ENCODE measurements around the gene PMVK. TPM values are rescaled to one million over a fixed set of nuclear protein-coding genes. Genes with fewer than 3 reads are reported as not detected.

Gene PMVK
- total and polyA plus RNA-seq, 4 donors, result 18.4 to 48.8 (median 43.4) TPM

DNA sequence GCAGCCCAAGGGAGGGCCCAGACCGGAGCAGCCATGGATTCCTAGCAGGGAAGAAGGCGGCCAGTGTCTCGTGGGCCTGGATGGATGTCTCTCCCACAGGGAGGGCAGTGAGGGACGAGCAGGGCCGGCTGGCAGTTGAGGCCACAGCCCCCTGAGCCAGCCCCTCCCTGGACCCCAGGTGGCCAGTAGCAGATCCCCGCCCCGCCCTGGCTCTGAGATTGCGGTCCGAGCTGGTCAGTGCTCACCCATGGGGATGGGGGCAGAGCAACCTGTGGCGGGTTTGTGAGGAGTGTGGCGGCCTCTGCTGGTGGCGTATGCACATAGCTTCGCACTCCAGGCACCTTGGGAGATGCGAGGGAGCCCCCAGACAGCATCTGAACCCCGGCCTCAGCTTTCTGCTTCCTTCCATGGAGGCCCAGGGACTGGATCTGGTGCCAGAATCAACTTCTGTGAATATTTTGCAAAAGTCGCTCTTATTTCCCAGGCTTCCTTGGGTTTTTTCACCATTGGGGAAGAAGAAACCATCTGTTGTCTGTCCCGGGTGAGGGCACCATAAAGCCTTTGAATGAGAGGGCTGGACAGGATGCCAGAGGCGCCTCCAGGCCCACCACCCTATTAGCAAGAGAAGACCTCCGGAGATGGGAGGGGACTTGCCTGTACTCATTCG lies 58.0 kb downstream of the PMVK start:
- H3K9me3 ChIP-seq (ENCODE audit: control insufficient read depth in 4 of 4, insufficient read depth in 3 of 4, low read length in 3 of 4), result no peaks in the 10 kb centered on the region
- ATAC-seq (ENCODE audit: insufficient read depth, low FRiP score), result peak; percentile 90
- 30 to 33% methylated on average over 20 of the region's 20 CpGs for WGBS, 2 donors

DNA sequence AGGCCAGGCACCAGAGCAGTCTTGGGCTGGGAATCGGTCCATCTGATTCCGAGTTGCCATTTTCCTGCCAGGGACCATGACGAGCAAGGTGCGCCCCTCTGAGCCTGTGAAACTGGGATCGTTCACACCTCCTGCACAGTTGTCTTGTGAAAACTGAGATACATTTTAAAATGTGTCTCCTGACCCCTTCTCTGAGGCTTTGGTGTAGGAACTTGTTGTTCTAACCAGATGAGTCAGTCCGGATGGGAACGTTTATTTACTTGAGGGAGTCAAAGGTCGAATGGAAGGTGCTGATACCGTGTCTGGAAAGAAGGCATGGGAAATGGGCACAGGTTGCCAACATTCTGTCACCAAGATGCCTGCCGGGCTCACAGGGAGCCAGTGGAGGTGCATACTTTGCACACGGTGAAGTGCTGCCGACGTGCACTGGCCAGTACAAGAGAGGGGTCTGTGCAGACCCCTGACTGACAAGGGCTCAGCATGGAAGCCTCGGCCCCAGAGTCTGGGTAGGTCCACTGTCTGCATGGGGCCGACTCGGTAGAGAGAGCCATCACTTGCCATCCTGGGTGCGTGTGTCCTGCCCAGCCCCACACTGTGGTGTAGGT lies 59.0 kb downstream of the PMVK start:
- Histone ChIP-seq H3K9ac (ENCODE audit: insufficient read depth in 1 of 2, low read length in 2 of 2) (no peak overlapping the region), H3K4me3 (no peak overlapping the region), H3K4me1 (ENCODE audit: control insufficient read depth in 5 of 5, insufficient read depth in 5 of 5, low read length in 5 of 5) (no peaks in the 10 kb centered on the region), H3K27me3 (ENCODE audit: control insufficient read depth in 3 of 3, insufficient read depth in 3 of 3, low read length in 2 of 3) (peaks cover 0 to 2% (median 0%) of the 10 kb centered on the region in 3 donors), H3K36me3 (ENCODE audit: control insufficient read depth in 4 of 4, insufficient read depth in 4 of 4, low read length in 4 of 4) (no peaks in the 10 kb centered on the region), H3K27ac (ENCODE audit: low read depth in 1 of 2, low read length in 1 of 2) (no peak overlapping the region), H3K9me3 (ENCODE audit: control insufficient read depth in 4 of 4, insufficient read depth in 3 of 4, low read length in 3 of 4) (no peaks in the 10 kb centered on the region)
- 73 to 85% methylated on average over 17 of the region's 17 CpGs for WGBS, 2 donors
- TF ChIP-seq, protein P1, sequence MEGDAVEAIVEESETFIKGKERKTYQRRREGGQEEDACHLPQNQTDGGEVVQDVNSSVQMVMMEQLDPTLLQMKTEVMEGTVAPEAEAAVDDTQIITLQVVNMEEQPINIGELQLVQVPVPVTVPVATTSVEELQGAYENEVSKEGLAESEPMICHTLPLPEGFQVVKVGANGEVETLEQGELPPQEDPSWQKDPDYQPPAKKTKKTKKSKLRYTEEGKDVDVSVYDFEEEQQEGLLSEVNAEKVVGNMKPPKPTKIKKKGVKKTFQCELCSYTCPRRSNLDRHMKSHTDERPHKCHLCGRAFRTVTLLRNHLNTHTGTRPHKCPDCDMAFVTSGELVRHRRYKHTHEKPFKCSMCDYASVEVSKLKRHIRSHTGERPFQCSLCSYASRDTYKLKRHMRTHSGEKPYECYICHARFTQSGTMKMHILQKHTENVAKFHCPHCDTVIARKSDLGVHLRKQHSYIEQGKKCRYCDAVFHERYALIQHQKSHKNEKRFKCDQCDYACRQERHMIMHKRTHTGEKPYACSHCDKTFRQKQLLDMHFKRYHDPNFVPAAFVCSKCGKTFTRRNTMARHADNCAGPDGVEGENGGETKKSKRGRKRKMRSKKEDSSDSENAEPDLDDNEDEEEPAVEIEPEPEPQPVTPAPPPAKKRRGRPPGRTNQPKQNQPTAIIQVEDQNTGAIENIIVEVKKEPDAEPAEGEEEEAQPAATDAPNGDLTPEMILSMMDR (IDR thresholded peaks at IDR 0.05; ENCODE audit: control extremely low read depth, extremely low read depth), result no peak
- DNase-seq (no peak), ATAC-seq (ENCODE audit: insufficient read depth, low FRiP score) (no peak)

More for the DNA sequence above, 58.0 kb downstream of the PMVK start:
- Histone ChIP-seq H3K27me3 (ENCODE audit: control insufficient read depth in 3 of 3, insufficient read depth in 3 of 3, low read length in 2 of 3) (no peaks in the 10 kb centered on the region), H3K9ac (ENCODE audit: insufficient read depth in 1 of 2, low read length in 2 of 2) (no peak overlapping the region), H3K4me3 (no peak overlapping the region), H3K27ac (ENCODE audit: low read depth in 1 of 2, low read length in 1 of 2) (no peak overlapping the region), H3K4me1 (ENCODE audit: control insufficient read depth in 5 of 5, insufficient read depth in 5 of 5, low read length in 5 of 5) (no peaks in the 10 kb centered on the region), H3K36me3 (ENCODE audit: control insufficient read depth in 4 of 4, insufficient read depth in 4 of 4, low read length in 4 of 4) (no peaks in the 10 kb centered on the region)
- peak; percentile 72 to 80 (median 77) for DNase-seq
- TF ChIP-seq, protein P1 (IDR thresholded peaks at IDR 0.05; ENCODE audit: control extremely low read depth, extremely low read depth), result peak; percentile 79

DNA sequence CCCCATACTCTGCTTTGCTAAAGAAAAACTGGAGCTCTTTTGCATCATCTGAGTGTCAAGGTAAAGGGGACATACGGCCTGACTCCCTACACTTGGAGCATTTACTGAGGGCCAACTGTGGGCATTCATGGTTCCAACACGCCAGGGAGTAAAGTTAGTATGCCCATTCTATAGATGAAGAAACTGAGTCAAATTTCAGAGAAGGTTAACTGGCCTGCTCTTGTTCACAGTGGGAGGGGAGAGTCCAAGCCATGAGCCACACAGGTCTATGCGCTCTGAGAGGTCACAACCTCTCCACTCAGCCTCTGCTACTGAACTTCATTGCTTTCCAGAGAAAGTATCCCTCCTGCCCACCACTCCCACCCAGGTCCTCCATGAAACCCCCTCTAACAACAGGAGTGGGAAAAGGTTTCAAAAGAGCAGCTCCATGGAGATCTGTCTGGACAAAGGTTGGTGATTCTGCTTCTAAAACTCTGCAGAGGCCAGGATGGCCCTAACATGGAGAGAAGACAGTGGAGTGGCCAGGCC lies 59.6 kb downstream of the PMVK start:
- no peak overlapping the region for H3K9ac ChIP-seq (ENCODE audit: insufficient read depth in 1 of 2, low read length in 2 of 2)
- DNase-seq, result no peak
- no peaks in the 10 kb centered on the region for H3K9me3 ChIP-seq (ENCODE audit: control insufficient read depth in 4 of 4, insufficient read depth in 3 of 4, low read length in 3 of 4)
- no peaks in the 10 kb centered on the region for H3K36me3 ChIP-seq (ENCODE audit: control insufficient read depth in 4 of 4, insufficient read depth in 4 of 4, low read length in 4 of 4)
- peaks cover 0 to 2% (median 0%) of the 10 kb centered on the region in 3 donors for H3K27me3 ChIP-seq (ENCODE audit: control insufficient read depth in 3 of 3, insufficient read depth in 3 of 3, low read length in 2 of 3)
- H3K4me3 ChIP-seq, result no peak overlapping the region
- no peak for ATAC-seq (ENCODE audit: insufficient read depth, low FRiP score)
- H3K4me1 ChIP-seq (ENCODE audit: control insufficient read depth in 5 of 5, insufficient read depth in 5 of 5, low read length in 5 of 5), result no peaks in the 10 kb centered on the region
- WGBS, 2 donors, result 57 to 75% methylated on average over 3 of the region's 3 CpGs
- no peak overlapping the region for H3K27ac ChIP-seq (ENCODE audit: low read depth in 1 of 2, low read length in 1 of 2)
- TF ChIP-seq, protein P1 (IDR thresholded peaks at IDR 0.05; ENCODE audit: control extremely low read depth, extremely low read depth), result no peak

Small RNA genes lying within 50 kb of the gene (small RNA-seq; reads per million reads assigned to genes)
- gene MIR4258 (ENCODE audit: low replicate concordance), result not detected
- not detected for gene RF00017 (ENCODE audit: low replicate concordance)

Other genes with a start within 250 kb of the PMVK start
- gene KCNN3, start 66.4 kb downstream of the PMVK start, total RNA-seq, result 1 to 10 TPM; 3.2 to 4.9 TPM
- under 1 TPM; 0.47 to 0.55 TPM for gene KCNN3, start 66.4 kb downstream of the PMVK start, polyA plus RNA-seq
- 100 to 1,000 TPM in 1 of 2 donors, 10 to 100 TPM in 1; 37.3 to 178 TPM for gene PBXIP1, start 19.4 kb upstream of the PMVK start, total RNA-seq
- 10 to 100 TPM; 32.8 to 33.2 TPM for gene PBXIP1, start 19.4 kb upstream of the PMVK start, polyA plus RNA-seq
- 10 to 100 TPM; 17.9 to 25.2 TPM for gene PYGO2, start 25.1 kb upstream of the PMVK start, total RNA-seq
- gene PYGO2, start 25.1 kb upstream of the PMVK start, polyA plus RNA-seq, result 10 to 100 TPM; 14.6 to 22.2 TPM
- 100 to 1,000 TPM in 1 of 2 donors, 10 to 100 TPM in 1; 67.6 to 136 TPM for gene SHC1, start 34.0 kb upstream of the PMVK start, total RNA-seq
- 100 to 1,000 TPM in 1 of 2 donors, 10 to 100 TPM in 1; 76.5 to 111 TPM for gene SHC1, start 34.0 kb upstream of the PMVK start, polyA plus RNA-seq
- 10 to 100 TPM; 22.3 to 33.6 TPM for gene CKS1B, start 38.0 kb upstream of the PMVK start, total RNA-seq
- 10 to 100 TPM; 26.9 to 38.2 TPM for gene CKS1B, start 38.0 kb upstream of the PMVK start, polyA plus RNA-seq
- gene FLAD1, start 46.6 kb upstream of the PMVK start, total RNA-seq, result 10 to 100 TPM; 10.9 to 37.0 TPM
- 10 to 100 TPM; 29.3 to 31.9 TPM for gene FLAD1, start 46.6 kb upstream of the PMVK start, polyA plus RNA-seq
- gene LENEP, start 56.9 kb upstream of the PMVK start, total RNA-seq, result under 1 TPM in 1 of 2 donors, not detected in 1; 0.89 TPM
- under 1 TPM in 1 of 2 donors, not detected in 1; 0.31 TPM for gene LENEP, start 56.9 kb upstream of the PMVK start, polyA plus RNA-seq
- 10 to 100 TPM; 41.9 to 83.3 TPM for gene ZBTB7B, start 66.1 kb upstream of the PMVK start, total RNA-seq
- gene ZBTB7B, start 66.1 kb upstream of the PMVK start, polyA plus RNA-seq, result 10 to 100 TPM; 52.6 to 57.8 TPM
- gene DCST2, start 97.1 kb upstream of the PMVK start, total RNA-seq, result 1 to 10 TPM in 1 of 2 donors, under 1 TPM in 1; 0.31 to 1.7 TPM
- gene DCST2, start 97.1 kb upstream of the PMVK start, polyA plus RNA-seq, result 1 to 10 TPM in 1 of 2 donors, under 1 TPM in 1; 0.77 to 1.7 TPM
- gene DCST1, start 97.1 kb upstream of the PMVK start, total RNA-seq, result under 1 TPM in 1 of 2 donors, not detected in 1; 0.20 TPM
- under 1 TPM in 1 of 2 donors, not detected in 1; 0.08 TPM for gene DCST1, start 97.1 kb upstream of the PMVK start, polyA plus RNA-seq
- 100 to 1,000 TPM in 1 of 2 donors, 10 to 100 TPM in 1; 49.5 to 209 TPM for gene ADAM15, start 114.6 kb upstream of the PMVK start, total RNA-seq
- gene ADAM15, start 114.6 kb upstream of the PMVK start, polyA plus RNA-seq, result 100 to 1,000 TPM; 111 to 233 TPM
- gene EFNA4, start 127.0 kb upstream of the PMVK start, total RNA-seq, result 10 to 100 TPM in 1 of 2 donors, 1 to 10 TPM in 1; 8.3 to 13.4 TPM
- 10 to 100 TPM in 1 of 2 donors, 1 to 10 TPM in 1; 9.2 to 11.2 TPM for gene EFNA4, start 127.0 kb upstream of the PMVK start, polyA plus RNA-seq
- 1 to 10 TPM; 1.1 to 1.9 TPM for gene EFNA3, start 142.1 kb upstream of the PMVK start, total RNA-seq
- gene EFNA3, start 142.1 kb upstream of the PMVK start, polyA plus RNA-seq, result 1 to 10 TPM; 1.5 to 1.8 TPM
- 100 to 1,000 TPM; 111 to 202 TPM for gene EFNA1, start 191.2 kb upstream of the PMVK start, total RNA-seq
- 100 to 1,000 TPM; 149 to 187 TPM for gene EFNA1, start 191.2 kb upstream of the PMVK start, polyA plus RNA-seq
- 10 to 100 TPM; 26.3 to 60.3 TPM for gene SLC50A1, start 199.1 kb upstream of the PMVK start, total RNA-seq
- gene SLC50A1, start 199.1 kb upstream of the PMVK start, polyA plus RNA-seq, result 100 to 1,000 TPM in 1 of 2 donors, 10 to 100 TPM in 1; 76.6 to 114 TPM
- 10 to 100 TPM; 33.7 to 99.6 TPM for gene DPM3, start 203.8 kb upstream of the PMVK start, total RNA-seq
- 100 to 1,000 TPM; 166 to 491 TPM for gene DPM3, start 203.8 kb upstream of the PMVK start, polyA plus RNA-seq
- 100 to 1,000 TPM in 1 of 2 donors, 10 to 100 TPM in 1; 58.2 to 162 TPM for gene KRTCAP2, start 236.6 kb upstream of the PMVK start, total RNA-seq
- gene KRTCAP2, start 236.6 kb upstream of the PMVK start, polyA plus RNA-seq, result 100 to 1,000 TPM; 218 to 592 TPM
- gene TRIM46, start 237.1 kb upstream of the PMVK start, total RNA-seq, result under 1 TPM; 0.60 to 0.71 TPM
- under 1 TPM; 0.26 to 0.31 TPM for gene TRIM46, start 237.1 kb upstream of the PMVK start, polyA plus RNA-seq

Data from lung (tissue), 13 donors.